Stimulated activated CD8-positive, alpha-beta memory T cell treated with anti-CD3 and anti-CD28 coated beads, Interleukin-15, amount 100 ng/mL, for 1 hour (primary cell): ENCODE data around the gene TBRG4.

ENCODE experiments used
- DNase-seq: peaks from one replicate; pipeline ENCODE4 v3.0.0-alpha.2; 2020; ENCODE audit warnings: low read depth

Gene TBRG4

GRCh38 chr7:45055016-45055415 is 56.5 kb downstream of the TBRG4 start:
- no peak for DNase-seq

DNA sequence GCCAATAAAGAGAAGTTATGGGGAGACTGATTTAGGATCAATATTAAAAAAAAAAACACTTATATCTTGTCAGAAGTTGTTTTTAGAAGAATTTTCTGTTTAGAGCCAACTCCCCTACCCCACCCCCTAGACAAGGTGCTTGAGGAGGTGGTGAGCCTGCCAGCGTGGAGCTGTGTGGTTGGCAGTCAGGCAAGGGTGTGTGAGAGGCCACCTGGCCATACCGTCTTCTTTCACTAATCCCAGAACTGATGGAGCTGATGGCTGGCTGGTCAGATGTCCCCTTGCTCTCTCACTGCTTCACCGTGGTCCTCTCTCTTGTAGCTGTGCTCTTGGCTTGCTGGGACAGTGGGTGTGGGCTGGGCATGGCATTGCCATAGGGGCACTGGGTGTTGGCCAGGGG is 57.1 kb downstream of the TBRG4 start:
- no peak for DNase-seq

DNA sequence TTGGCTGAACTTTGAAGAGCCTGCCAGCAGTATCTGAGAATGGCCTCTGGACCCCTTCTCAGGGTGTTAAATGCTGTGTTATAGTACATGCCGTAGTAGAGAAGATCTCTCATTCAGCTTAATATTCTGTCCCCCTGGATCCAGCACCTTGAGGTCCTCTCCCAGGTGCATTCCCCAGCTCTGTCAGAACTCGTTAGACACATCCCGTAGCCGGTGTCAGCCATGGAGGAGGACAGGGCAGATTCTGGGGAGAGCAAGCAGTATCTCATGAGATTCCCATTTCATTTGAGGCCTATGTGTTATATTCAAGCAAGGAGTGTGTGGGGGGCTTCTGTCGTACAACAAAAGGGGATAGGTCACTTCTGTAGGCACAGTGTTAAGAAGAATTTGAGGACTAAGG is 57.6 kb downstream of the TBRG4 start:
- no peak for DNase-seq

- no peak for DNase-seq
Measured at GRCh38 chr7:45053401-45053800, 58.1 kb downstream of the TBRG4 start.

GRCh38 chr7:45052011-45052410 is 59.5 kb downstream of the TBRG4 start:
- DNase-seq: no peak

GRCh38 chr7:45050198-45050597 is 61.3 kb downstream of the TBRG4 start:
- no peak for DNase-seq
